ENCODE measurements around the gene PLCB4. TPM values are rescaled to one million over a fixed set of nuclear protein-coding genes. Genes with fewer than 3 reads are reported as not detected.

PLCB4 gene
- total RNA-seq, 1 donor from 2014 or later = 6.6 TPM

GRCh38 chr20:9236458-9236857 lies 167.6 kb downstream of the PLCB4 start:
- intact Hi-C loops (cut with DNase I) = no loop called here
- Histone ChIP-seq H3K27me3 (ENCODE audit: low read depth) (no peaks in the 10 kb centered on the region), H3K36me3 (no peaks in the 10 kb centered on the region), H3K27ac (no peak overlapping the region), H3K9me3 (no peaks in the 10 kb centered on the region), H3K4me3 (no peak overlapping the region), H3K4me1 (no peaks in the 10 kb centered on the region)
- ATAC-seq (no peak), DNase-seq (no peak)
- TF ChIP-seq, protein P1, sequence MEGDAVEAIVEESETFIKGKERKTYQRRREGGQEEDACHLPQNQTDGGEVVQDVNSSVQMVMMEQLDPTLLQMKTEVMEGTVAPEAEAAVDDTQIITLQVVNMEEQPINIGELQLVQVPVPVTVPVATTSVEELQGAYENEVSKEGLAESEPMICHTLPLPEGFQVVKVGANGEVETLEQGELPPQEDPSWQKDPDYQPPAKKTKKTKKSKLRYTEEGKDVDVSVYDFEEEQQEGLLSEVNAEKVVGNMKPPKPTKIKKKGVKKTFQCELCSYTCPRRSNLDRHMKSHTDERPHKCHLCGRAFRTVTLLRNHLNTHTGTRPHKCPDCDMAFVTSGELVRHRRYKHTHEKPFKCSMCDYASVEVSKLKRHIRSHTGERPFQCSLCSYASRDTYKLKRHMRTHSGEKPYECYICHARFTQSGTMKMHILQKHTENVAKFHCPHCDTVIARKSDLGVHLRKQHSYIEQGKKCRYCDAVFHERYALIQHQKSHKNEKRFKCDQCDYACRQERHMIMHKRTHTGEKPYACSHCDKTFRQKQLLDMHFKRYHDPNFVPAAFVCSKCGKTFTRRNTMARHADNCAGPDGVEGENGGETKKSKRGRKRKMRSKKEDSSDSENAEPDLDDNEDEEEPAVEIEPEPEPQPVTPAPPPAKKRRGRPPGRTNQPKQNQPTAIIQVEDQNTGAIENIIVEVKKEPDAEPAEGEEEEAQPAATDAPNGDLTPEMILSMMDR (IDR thresholded peaks at IDR 0.05) = no peak

GRCh38 chr20:9241232-9241692 lies 172.4 kb downstream of the PLCB4 start:
- H3K27ac ChIP-seq = no peak overlapping the region
- intact Hi-C loops (cut with DNase I) = no loop called here
- no peak for DNase-seq

DNA sequence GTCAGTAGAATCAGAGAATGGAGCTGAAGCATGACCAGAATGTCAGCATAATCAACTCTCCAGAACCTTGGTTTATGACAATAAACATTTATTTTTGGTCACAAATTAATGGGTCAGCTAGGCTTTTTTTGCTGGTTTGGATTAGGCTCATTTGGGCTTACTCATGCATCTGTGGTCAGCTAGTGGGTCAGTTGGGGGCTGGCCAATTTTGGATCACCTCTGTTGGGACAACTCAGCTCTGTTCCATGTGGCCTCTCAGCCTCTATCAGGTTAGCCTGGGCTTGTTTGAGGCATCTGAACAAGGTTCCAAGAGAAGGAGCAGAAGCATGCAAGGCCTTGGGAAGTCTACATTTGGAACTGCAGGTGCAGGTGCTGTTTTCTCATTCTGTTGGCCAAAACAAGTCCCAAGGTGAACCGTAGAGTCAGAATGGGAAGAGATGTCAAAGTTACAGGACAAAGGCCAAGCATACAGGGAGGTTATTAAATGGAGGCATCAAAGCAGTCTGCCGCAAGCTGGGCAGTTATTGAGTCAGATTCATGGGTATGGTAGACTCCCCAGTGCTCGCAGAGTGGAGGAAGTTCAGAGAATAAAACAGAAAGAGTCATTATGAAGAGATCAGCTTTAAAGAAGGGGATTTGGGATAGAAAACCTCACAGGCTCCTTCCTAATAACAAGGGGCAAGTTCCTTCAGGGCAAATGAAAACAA lies 173.0 kb downstream of the PLCB4 start:
- no peaks in the 10 kb centered on the region for H3K36me3 ChIP-seq
- no peak for DNase-seq
- intact Hi-C loops (cut with DNase I) = no loop called here
- no peak overlapping the region for H3K27ac ChIP-seq
- TF ChIP-seq, protein P1 (IDR thresholded peaks at IDR 0.05) = no peak
- ATAC-seq = no peak
- no peak overlapping the region for H3K4me3 ChIP-seq
- no peaks in the 10 kb centered on the region for H3K27me3 ChIP-seq (ENCODE audit: low read depth)
- no peaks in the 10 kb centered on the region for H3K4me1 ChIP-seq
- H3K9me3 ChIP-seq = no peaks in the 10 kb centered on the region

More at GRCh38 chr20:9241232-9241692, 172.4 kb downstream of the PLCB4 start:
- Histone ChIP-seq H3K27me3 (ENCODE audit: low read depth) (no peaks in the 10 kb centered on the region), H3K4me3 (no peak overlapping the region), H3K9me3 (no peaks in the 10 kb centered on the region), H3K36me3 (no peaks in the 10 kb centered on the region), H3K4me1 (no peaks in the 10 kb centered on the region)
- ATAC-seq = no peak
- TF ChIP-seq, protein P1 (IDR thresholded peaks at IDR 0.05) = no peak

DNA sequence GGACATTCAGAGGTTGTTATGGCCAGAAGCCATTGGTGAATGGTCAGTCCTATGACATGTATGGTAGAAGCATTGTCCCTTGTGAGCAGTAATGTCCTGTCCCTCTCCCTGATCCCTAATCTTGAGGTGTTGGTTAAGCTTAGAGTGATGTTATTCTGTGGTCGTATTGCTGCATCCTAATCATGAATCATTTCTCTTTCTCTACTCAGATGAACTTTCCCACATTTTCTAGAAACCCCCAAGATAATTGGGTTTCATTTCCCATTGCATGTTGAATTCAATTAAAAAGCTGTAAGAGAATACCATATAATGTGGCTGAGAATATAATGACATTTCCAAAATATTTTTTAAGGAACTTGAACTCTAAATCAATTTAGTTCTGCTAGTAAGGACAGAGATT lies 175.1 kb downstream of the PLCB4 start:
- TF ChIP-seq, protein P1 (IDR thresholded peaks at IDR 0.05) = no peak
- Histone ChIP-seq H3K36me3 (no peaks in the 10 kb centered on the region), H3K9me3 (no peaks in the 10 kb centered on the region), H3K4me3 (no peak overlapping the region), H3K4me1 (no peaks in the 10 kb centered on the region), H3K27me3 (ENCODE audit: low read depth) (no peaks in the 10 kb centered on the region), H3K27ac (no peak overlapping the region)
- DNase-seq (no peak), ATAC-seq (no peak)
- intact Hi-C loops (cut with DNase I) = no loop called here

DNA sequence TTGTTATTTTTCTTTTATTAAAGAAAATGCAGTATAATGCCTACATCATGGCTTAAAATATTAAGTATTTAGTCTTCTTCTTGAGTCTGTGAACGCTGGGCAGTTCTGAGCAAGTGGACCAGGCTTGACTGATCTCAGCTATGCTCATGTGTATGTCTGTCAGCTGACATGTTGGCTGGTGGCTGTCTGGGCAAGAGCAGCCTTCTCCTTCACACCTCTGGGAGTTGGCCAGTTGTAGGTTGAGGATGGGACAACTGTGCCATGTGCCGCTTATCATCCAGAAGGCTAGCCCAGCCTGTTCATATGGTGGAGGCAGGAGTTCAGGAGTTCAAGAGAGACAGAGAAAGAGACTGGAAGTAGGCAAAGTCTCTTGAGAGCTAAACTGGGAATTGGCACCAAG lies 175.9 kb downstream of the PLCB4 start:
- Histone ChIP-seq H3K27me3 (ENCODE audit: low read depth) (no peaks in the 10 kb centered on the region), H3K27ac (no peak overlapping the region)
- no peak for ATAC-seq

More for the DNA sequence above, 175.9 kb downstream of the PLCB4 start:
- no peak for DNase-seq
- intact Hi-C loops (cut with DNase I) = no loop called here
- Histone ChIP-seq H3K36me3 (no peaks in the 10 kb centered on the region), H3K4me3 (no peak overlapping the region), H3K9me3 (no peaks in the 10 kb centered on the region), H3K4me1 (no peaks in the 10 kb centered on the region)
- TF ChIP-seq, protein P1 (IDR thresholded peaks at IDR 0.05) = no peak

Data from lower lobe of right lung (tissue), 2 donors.